Body of pancreas (tissue), 4 donors: ENCODE results near the gene CRNKL1. TPM values are rescaled to one million over a fixed set of nuclear protein-coding genes. Genes with fewer than 3 reads are reported as not detected.

ENCODE experiments used
- ATAC-seq: fragments of 150-250 bp; one replicate; pipeline ENCODE4 v1.9.1; 2016
- DNase-seq, 4 donors: peaks; one replicate each; pipeline ENCODE4 v3.0.0-alpha.2; 2019
- H3K27ac ChIP-seq, 4 donors: fragments of 200-600 bp; sonication (generic); 1 replicate in 3 of 4; 2 replicates in 1 of 4; pipeline versions ENCODE4 v1.5.1 to v1.6.1; 2016 to 2019; ENCODE audit warnings: mild to moderate bottlenecking in 1 of 4, mixed read lengths in 1 of 4, moderate library complexity in 1 of 4
- H3K27me3 ChIP-seq, 2 donors: fragments of 200-600 bp; sonication (generic); one replicate each; pipeline ENCODE4 v1.6.0; 2016; ENCODE audit warnings: mild to moderate bottlenecking in 1 of 2
- H3K36me3 ChIP-seq, 2 donors: fragments of 200-600 bp; sonication (generic); replicated peaks in 1 of 2; 2 replicates each; pipeline ENCODE4 v1.5.1; 2016; ENCODE audit warnings: low read depth in 2 of 2; ENCODE audit not compliant: insufficient read depth in 1 of 2
- H3K4me1 ChIP-seq: fragments of 200-600 bp; sonication (generic); one replicate; pipeline ENCODE4 v1.6.0; 2016
- H3K4me3 ChIP-seq, 2 donors: fragments of 200-600 bp; sonication (generic); 1 replicate in 1 of 2; 2 replicates in 1 of 2; pipeline ENCODE4 v1.5.1; 2016 to 2019
- H3K9me3 ChIP-seq, 3 donors: fragments of 200-600 bp; sonication (generic); 1 replicate in 2 of 3; 2 replicates in 1 of 3; pipeline ENCODE4 v1.5.1; 2016
- CTCF ChIP-seq, 7 experiments: fragments of 450-650 bp in 4 of 7; fragments of 200-600 bp in 3 of 7; sonication (generic) in 3 of 7; IDR thresholded peaks; one replicate each; pipeline ENCODE4 v1.5.1; 2016 to 2019; ENCODE audit warnings: antibody characterized with exemption in 7 of 7
- POLR2A ChIP-seq, 3 donors: fragments of 450-650 bp; IDR thresholded peaks; one replicate each; pipeline ENCODE4 v1.6.1; 2016; ENCODE audit warnings: antibody characterized with exemption in 3 of 3, mild to moderate bottlenecking in 2 of 3
- WGBS, 2 donors: methylation state at CpG; one replicate each; pipeline ENCODE4 v1.1.5; 2017; 5-methylcytosine and 5-hydroxymethylcytosine counted together
- intact Hi-C: fragments of 100-400 bp; cut with DNase I; formaldehyde crosslinking; loops from one replicate; pipeline ENCODE4 v1.15.1; 2023
- total RNA-seq, 2 donors: library from RNA; depleted of rRNA; stranded (reverse); fragments of >200 nt; gene quantifications; one replicate each; pipeline ENCODE4 v1.1.0, GENCODE V29; 2016

CRNKL1 gene
- total RNA-seq, 2 donors from 2014 or later = 12.5 to 28.3 TPM

GRCh38 chr20:20065361-20065760 is 13.1 kb upstream of the CRNKL1 start:
- no peaks in the 10 kb centered on the region for H3K4me1 ChIP-seq

GRCh38 chr20:20063941-20064702 is 11.9 kb upstream of the CRNKL1 start:
- TF ChIP-seq CTCF (IDR thresholded peaks at IDR 0.05) = no peak
- TF ChIP-seq POLR2A (IDR thresholded peaks at IDR 0.05) = no peak
- 60 to 69% methylated on average over 12 of the region's 12 CpGs for WGBS, 2 donors
- H3K4me1 ChIP-seq = no peaks in the 10 kb centered on the region
- ATAC-seq (no peak), DNase-seq (no peak)
- no peaks in the 10 kb centered on the region for H3K36me3 ChIP-seq
- no peak overlapping the region for H3K4me3 ChIP-seq
- H3K9me3 ChIP-seq = no peaks in the 10 kb centered on the region
- intact Hi-C loops = no loop called here
- H3K27me3 ChIP-seq = no peaks in the 10 kb centered on the region
- H3K27ac ChIP-seq = no peak overlapping the region

More at GRCh38 chr20:20065361-20065760, 13.1 kb upstream of the CRNKL1 start:
- no peak for ATAC-seq
- DNase-seq = no peak
- H3K4me3 ChIP-seq = no peak overlapping the region
- intact Hi-C loops = no loop called here
- H3K9me3 ChIP-seq = no peaks in the 10 kb centered on the region
- no peaks in the 10 kb centered on the region for H3K36me3 ChIP-seq
- no peaks in the 10 kb centered on the region for H3K27me3 ChIP-seq
- 70 to 90% methylated on average over 1 of the region's 1 CpG for WGBS, 2 donors
- TF ChIP-seq POLR2A (IDR thresholded peaks at IDR 0.05) (no peak), CTCF (IDR thresholded peaks at IDR 0.05) (no peak)
- no peak overlapping the region for H3K27ac ChIP-seq

GRCh38 chr20:20060234-20060998 is 8.2 kb upstream of the CRNKL1 start:
- Histone ChIP-seq H3K4me3 (no peak overlapping the region), H3K9me3 (no peaks in the 10 kb centered on the region), H3K4me1 (no peaks in the 10 kb centered on the region), H3K27me3 (no peaks in the 10 kb centered on the region), H3K36me3 (no peaks in the 10 kb centered on the region), H3K27ac (no peak overlapping the region)
- ATAC-seq (no peak), DNase-seq (no peak)
- intact Hi-C loops = no loop called here
- WGBS, 2 donors = 82 to 91% methylated on average over 6 of the region's 6 CpGs
- TF ChIP-seq CTCF (IDR thresholded peaks at IDR 0.05) (no peak), POLR2A (IDR thresholded peaks at IDR 0.05) (no peak)

DNA sequence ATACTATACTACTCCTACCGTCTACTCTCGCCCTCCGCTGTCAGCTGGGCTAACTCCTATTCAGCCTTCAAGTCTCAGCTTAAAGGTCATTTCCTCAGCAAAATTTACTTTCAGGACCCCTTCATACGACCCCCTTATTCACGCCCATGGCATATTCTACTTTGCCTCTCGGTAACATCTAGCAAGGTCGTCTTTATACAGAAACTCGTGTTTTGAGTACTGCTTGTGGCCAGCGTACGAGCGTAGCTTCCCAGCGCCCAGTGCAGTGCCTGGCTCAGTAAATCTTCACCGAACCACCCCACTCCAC is 546 bp downstream of the CRNKL1 start:
- peak overlapping the region; percentile 68 to 82 for H3K4me3 ChIP-seq
- peaks cover 7% of the 10 kb centered on the region for H3K4me1 ChIP-seq
- no peaks in the 10 kb centered on the region for H3K9me3 ChIP-seq
- no peak for ATAC-seq
- peak overlapping the region; percentile 68 to 91 (median 80) for H3K27ac ChIP-seq
- 0 to 5% methylated on average over 12 to 13 of the region's 13 CpGs for WGBS, 2 donors
- H3K27me3 ChIP-seq = no peaks in the 10 kb centered on the region
- DNase-seq = no peak
- intact Hi-C loops = no loop called here
- TF ChIP-seq CTCF (IDR thresholded peaks at IDR 0.05) (no peak), POLR2A (IDR thresholded peaks at IDR 0.05) (no peak)
- H3K36me3 ChIP-seq = peaks cover 27 to 30% of the 10 kb centered on the region in 2 donors
